ENCODE data around the gene OR10H4. TPM values are rescaled to one million over a fixed set of nuclear protein-coding genes. Genes with fewer than 3 reads are reported as not detected.

OR10H4 gene
- total RNA-seq, 2 donors from 2014 or later: not detected

Other genes with a start within 250 kb of the OR10H4 start
- gene OR10H2, start 221.0 kb upstream of the OR10H4 start, total RNA-seq: not detected
- not detected for gene OR10H3, start 211.0 kb upstream of the OR10H4 start, total RNA-seq
- not detected for gene OR10H5, start 161.3 kb upstream of the OR10H4 start, total RNA-seq
- gene OR10H1, start 133.3 kb upstream of the OR10H4 start, total RNA-seq: under 1 TPM in 1 of 2 donors, not detected in 1; 0.09 TPM
- 10 to 100 TPM in 1 of 2 donors, 1 to 10 TPM in 1; 8.5 to 11.1 TPM for gene CYP4F2, start 50.9 kb upstream of the OR10H4 start, total RNA-seq
- gene CYP4F11, start 14.5 kb upstream of the OR10H4 start, total RNA-seq: 10 to 100 TPM; 12.0 to 14.3 TPM
- 100 to 1,000 TPM; 280 to 300 TPM for gene TPM4, start 127.5 kb downstream of the OR10H4 start, total RNA-seq
- 100 to 1,000 TPM; 143 to 172 TPM for gene RAB8A, start 162.9 kb downstream of the OR10H4 start, total RNA-seq
- 10 to 100 TPM; 18.8 to 24.3 TPM for gene HSH2D, start 194.7 kb downstream of the OR10H4 start, total RNA-seq
- not detected for gene CIB3, start 224.5 kb downstream of the OR10H4 start, total RNA-seq
- 10 to 100 TPM; 78.8 to 90.5 TPM for gene FAM32A, start 236.4 kb downstream of the OR10H4 start, total RNA-seq
- 10 to 100 TPM; 22.2 to 26.5 TPM for gene AP1M1, start 248.9 kb downstream of the OR10H4 start, total RNA-seq

Data from left colon (tissue), 2 donors.